Measurements from ENCODE around the gene SMIM35.

DNA sequence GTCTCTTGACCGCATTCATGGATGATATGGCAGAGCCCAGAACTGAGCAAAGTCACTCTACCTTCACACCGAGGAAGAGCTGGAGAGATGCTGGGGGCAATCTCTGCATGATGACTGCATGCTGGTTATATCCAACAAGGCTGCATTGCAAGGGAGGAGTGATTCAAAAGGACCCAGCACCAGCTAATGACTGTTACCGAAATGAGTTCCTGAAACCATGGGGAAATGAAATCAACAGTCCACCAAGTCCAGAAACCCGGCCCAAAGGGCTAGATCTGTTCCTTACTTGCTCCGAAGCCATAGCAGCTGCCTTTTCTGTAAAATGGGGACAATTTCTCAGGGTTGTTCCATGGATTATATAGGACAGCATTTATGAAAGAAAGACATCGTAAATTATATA lies 1.2 kb upstream of the SMIM35 start:
- TF ChIP-seq CTCF (IDR thresholded peaks at IDR 0.05) (no peak), POLR2AphosphoS5 (IDR thresholded peaks at IDR 0.05) (no peak), POLR2A (IDR thresholded peaks at IDR 0.05) (no peak), EP300 (IDR thresholded peaks at IDR 0.05) (no peak)
